ENCODE measurements around the gene CLDND1.

The CLDND1 gene

DNA sequence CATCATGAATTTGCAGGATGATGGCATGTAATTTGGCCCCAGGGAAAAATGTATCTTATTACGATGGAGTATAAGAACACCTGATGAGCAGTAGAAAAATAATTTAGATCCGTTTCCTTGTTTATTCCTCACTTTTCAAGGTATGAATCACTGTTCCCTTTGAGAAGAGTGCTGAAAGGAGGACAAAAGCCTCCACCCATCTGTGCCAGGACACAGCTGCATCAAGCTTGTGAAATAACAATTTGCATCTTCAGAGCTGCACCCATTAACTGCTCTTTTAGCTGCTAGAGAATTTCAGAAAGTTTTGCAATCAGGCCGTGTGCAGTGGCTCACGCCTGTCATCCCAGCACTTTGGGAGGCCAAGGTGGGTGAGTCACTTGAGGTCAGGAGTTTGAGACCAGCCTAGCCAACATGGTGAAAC, 9.6 kb downstream of the CLDND1 start:
- peak in 1 of 2 donors; percentile 30 for DNase-seq

DNA sequence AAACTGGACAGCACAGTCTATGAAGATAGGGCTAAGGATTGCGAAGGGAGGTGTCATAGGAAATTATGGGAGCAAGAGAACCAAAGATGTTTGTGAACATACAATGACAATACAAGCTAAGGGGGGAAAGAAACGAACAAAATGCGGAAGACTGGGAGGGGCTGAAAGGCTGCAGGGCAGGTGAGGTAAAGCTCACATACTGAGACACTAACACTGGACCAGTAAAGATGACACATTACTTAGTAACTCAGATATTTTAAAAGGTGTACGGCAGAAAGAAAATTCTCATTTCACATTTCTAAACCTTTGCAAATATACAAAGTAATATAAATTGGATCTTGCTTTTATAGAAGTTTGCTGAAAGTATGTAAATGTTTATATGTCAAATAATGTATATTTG, 10.1 kb downstream of the CLDND1 start:
- no peak for DNase-seq

DNA sequence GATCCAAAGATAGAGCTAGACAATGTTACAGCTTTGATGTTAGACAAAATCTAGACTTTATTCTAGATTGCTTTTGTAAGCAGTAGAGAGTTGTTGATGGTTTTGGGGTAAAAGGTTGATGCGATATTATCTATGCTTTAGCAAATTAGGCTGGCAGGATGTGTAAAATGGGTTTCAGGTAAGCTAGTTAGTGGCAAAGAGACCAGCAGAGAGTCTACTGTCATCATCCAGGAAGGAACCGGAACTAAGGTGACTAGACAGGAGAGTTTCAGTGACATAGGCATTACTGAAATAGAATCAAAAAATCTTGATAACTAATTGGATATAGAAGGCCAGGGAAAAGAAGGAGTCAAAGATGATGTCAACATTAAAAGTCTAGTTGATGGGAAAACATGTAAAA, 14.1 kb downstream of the CLDND1 start:
- no peak for DNase-seq

DNA sequence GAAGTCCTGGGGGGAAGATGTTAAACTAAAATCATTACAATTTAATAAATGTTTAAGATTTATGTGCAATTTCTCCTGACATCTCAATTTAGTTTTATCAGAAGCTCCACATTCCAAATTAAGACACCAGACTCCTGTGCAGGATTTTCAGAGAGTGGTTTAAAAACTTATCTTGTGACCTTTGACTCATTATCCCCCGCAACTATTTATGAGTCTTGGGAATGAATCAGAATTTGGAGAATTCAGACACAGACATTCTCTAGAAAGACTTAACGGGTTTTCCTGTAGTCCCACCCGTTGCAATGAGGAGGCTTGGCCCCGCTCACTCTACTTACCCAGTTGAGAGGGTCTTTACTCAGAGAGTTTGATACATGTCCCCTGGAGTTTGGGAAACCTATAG, 18.2 kb downstream of the CLDND1 start:
- no peak for DNase-seq

DNA sequence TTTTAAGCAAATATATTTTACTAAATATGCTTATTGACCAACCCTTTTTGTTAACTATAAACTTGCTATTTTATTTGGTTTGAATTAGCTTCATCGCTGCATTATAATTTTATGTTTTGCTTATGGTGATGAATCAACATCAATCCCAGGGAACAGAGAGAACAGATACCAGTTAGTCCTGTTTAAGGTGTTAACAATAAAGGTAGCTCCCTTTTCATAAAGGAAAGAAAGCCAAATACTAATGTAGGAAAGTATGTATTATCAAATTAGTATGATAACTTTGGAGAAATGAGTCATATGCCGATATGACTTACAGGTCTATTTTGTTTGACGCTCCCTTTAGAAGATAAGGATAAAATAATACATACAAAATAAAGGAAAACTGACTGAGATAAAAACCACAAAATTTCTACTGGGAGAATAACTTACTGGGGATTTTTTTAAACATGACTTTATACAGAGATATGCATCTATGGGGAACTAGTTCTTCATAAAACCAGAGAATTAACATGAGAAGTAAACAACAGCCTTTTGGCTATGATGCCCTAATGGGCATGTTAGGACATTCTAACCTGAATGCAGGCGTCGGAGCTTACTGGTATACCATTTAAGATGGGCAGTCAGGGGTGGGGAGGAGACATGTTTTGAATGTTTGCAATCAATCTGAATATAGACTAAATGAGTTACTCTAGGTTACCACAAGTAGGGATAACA, 20.7 kb downstream of the CLDND1 start:
- DNase-seq = no peak

DNA sequence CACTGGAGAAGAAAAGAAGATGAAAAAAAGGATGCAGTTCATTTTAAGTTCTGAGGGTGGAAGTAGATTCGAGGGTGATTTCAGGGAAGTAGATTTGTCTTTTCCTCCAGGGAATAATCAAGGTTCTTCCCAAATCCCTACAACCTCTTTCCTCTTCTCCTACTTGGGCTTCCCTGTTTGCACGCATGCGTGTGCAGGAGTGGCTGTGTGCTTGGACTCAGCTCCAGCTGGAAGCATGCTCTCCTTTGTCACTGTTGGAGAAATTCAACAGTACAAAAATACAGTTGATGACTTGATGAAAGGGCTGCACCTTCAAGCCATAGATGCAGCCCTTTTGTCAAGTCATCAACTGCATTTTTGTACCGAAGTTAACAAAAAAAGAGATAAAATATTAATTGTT, 21.4 kb downstream of the CLDND1 start:
- no peak for DNase-seq

DNA sequence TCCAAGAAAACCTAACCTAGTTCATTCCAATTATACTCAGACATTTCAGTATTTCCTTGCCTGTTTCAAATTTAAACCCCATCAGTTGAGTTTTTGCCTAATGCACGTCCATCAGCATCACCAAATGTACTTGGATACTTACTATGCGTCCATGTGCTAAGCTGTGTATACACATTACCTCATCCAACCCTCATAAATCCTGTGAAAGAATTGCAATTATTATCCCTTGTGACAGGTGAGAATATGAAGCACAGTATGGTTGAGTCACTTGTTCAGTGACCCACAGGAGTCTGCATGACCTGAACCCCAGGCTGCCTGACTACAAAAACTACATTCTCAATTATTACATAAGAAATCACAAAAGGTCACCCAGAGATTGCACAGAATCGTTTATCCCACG, 22.7 kb downstream of the CLDND1 start:
- no peak for DNase-seq

DNA sequence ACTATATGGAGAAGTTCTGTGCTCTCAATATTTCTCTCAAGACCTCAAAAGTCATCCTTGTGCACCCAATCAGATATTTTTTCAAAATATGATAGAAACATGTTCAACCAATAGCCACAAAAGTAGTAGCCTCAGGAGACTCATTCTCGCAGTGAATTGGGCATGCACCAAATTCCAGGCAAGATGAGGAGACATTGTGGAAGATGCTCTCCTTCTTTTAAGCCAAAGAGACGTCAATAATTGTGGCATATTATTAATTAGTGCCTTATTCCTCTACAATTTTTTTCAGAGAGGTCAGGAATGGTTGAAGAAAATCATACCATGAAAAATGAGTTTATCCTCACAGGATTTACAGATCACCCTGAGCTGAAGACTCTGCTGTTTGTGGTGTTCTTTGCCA, 25.3 kb downstream of the CLDND1 start, which contains the start of gene OR5K2:
TSS of gene OR5K2 (plus strand) at position 301 of the 400 bp plus-strand sequence. CDS start at position 301, 0 bp downstream.
- DNase-seq = no peak

DNA sequence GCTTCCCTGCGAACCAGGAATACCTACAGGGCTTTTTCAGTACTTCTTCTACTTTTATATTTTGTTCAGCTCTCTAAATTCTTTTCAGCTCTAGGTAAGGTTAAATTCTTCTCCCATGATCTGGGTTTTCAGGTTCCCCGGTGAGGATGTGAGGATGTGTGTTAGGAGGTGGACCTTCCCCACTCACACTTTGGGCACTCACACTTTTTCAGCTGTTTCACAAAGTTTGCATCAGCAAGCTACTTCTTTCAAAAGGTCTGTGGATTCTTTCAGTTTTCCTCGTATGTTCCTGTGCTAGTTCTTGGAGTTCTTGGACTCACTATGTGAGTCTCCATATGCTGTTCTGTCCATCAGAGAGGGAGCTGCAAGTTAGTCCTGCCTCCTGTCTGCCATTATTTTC, 39.1 kb downstream of the CLDND1 start:
- DNase-seq = no peak

DNA sequence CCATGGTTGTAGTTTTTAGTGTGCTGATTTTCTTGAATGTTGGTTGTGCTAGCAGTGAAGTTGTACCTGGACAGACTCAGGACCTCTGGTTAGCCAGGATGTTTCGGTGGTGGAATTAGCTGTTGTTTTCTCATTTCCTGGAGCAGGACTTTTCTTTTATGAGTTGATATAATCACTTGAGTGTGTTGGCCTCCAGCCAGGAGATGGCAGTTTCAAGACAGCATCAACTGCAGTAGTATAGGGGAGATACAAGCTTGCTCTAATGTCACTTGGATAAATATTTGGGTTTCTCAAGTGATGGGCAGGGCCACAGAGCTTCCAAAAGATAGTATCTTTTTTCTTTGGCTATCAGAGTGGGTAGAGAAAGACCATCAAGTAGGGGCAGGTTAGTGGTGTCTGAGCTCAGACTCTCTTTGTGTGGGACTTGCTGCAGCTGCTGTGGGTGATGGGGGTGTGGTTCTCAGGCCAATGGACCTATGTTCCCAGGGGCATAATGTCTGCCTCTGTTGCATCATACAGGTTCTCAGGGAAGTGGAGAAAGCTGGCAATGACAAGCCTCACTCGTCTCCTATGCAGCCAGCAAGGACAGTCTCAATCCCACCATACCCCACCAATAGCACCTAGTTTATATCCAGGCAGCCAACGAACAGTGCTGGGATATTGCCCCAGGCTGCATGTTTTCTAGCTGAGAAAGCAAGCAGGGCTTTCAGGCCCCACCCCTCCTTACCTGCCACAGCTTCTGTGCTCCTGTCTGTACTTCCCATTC, 39.8 kb downstream of the CLDND1 start:
- no peak for DNase-seq

All from CD4-positive, alpha-beta T cell treated with Interleukin-1 beta for 1 hour (primary cell).